Astrocyte of the cerebellum (primary cell): ENCODE data around the gene GGCT.
A peak's percentile ranks its signal among the peaks of the same experiment; 100 is the strongest.
"Not testable (repeated sequence)": the region's sequence is repeated elsewhere in the genome, so short reads cannot be mapped to it uniquely, and the experiment has no call there.

Experiments
- DNase-seq: peaks from one replicate; pipeline ENCODE4 v3.0.0-alpha.2; 2011; ENCODE audit warnings: low read depth
- H3K4me3 ChIP-seq: 2 replicates; pipeline ENCODE4 v1.5.1; 2011; ENCODE audit warnings: mild to moderate bottlenecking, low read depth, low read length, moderate library complexity
- in situ Hi-C: cut with HindIII; loops from 2 replicates; pipeline ENCODE4 v1.10.0; 2017; ENCODE audit warnings: low sequenced_read_pairs
- TF ChIP-seq, protein P1 (sequence below): IDR thresholded peaks from 2 replicates; pipeline ENCODE4 v1.5.1; 2012; ENCODE audit warnings: low read length, low read depth, moderate library complexity, mild to moderate bottlenecking; ENCODE audit errors: missing control alignments

Gene GGCT

DNA sequence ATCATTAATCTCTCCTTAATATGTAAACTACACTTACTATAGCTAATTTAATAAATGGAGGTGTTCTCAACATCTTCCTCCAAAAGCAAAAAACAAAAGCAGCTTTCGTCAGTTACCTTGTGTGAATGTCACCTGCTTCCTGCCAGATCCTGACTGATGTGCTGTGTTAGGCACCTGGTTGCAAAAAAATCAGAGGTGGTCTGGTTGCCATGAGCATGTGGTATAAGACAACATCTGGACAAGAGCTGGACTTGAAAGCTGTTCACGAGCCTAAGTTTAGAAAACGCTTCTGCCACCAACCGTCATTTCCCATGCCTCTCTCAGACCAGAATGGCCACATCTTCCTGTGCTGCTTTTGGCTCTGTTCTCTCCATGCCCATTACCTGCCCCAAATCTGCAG, 42.0 kb upstream of the GGCT start:
- no peak for DNase-seq
- in situ Hi-C loops: no loop called here
- TF ChIP-seq, protein P1, sequence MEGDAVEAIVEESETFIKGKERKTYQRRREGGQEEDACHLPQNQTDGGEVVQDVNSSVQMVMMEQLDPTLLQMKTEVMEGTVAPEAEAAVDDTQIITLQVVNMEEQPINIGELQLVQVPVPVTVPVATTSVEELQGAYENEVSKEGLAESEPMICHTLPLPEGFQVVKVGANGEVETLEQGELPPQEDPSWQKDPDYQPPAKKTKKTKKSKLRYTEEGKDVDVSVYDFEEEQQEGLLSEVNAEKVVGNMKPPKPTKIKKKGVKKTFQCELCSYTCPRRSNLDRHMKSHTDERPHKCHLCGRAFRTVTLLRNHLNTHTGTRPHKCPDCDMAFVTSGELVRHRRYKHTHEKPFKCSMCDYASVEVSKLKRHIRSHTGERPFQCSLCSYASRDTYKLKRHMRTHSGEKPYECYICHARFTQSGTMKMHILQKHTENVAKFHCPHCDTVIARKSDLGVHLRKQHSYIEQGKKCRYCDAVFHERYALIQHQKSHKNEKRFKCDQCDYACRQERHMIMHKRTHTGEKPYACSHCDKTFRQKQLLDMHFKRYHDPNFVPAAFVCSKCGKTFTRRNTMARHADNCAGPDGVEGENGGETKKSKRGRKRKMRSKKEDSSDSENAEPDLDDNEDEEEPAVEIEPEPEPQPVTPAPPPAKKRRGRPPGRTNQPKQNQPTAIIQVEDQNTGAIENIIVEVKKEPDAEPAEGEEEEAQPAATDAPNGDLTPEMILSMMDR: no peak

DNA sequence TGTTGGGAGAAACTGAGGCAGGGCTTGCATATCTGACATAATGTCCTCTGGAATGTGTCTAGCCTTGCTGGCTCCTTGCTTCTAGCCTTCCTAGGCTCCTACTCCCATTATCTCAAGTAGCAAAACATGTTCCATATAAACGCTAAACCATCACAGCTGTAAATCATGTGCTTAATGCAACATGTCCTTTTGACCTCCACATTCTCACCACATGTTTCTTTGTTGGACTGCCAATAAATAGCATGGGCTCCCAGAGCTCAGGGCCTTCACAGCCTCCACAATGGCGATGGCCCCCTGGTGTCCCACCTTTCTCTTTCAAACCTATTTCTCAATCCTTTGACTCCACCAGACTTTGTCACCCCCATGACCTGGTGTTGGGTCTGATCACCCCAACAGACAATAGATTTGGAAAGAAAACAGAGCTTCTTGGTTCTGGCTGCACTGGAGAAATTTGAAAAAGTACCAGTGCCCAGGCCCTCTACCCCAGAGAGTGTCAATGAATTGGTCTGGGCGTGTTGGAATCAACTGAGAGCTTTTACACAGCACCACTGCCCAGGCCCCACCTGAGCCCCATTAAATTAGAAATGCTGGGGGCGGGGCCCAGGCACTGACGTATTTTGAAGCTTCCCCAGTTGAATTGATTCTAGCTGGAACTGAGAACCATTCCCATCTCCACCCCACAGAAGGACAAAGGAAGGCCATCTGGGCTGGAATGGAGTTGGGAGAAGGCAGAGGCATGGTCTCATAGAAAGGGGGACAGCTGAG, 41.3 kb upstream of the GGCT start:
- in situ Hi-C loops: no loop called here
- DNase-seq: no peak
- H3K4me3 ChIP-seq: no peak overlapping the region
- TF ChIP-seq, protein P1: no peak

More for the DNA sequence above, 42.0 kb upstream of the GGCT start:
- H3K4me3 ChIP-seq: no peak overlapping the region

DNA sequence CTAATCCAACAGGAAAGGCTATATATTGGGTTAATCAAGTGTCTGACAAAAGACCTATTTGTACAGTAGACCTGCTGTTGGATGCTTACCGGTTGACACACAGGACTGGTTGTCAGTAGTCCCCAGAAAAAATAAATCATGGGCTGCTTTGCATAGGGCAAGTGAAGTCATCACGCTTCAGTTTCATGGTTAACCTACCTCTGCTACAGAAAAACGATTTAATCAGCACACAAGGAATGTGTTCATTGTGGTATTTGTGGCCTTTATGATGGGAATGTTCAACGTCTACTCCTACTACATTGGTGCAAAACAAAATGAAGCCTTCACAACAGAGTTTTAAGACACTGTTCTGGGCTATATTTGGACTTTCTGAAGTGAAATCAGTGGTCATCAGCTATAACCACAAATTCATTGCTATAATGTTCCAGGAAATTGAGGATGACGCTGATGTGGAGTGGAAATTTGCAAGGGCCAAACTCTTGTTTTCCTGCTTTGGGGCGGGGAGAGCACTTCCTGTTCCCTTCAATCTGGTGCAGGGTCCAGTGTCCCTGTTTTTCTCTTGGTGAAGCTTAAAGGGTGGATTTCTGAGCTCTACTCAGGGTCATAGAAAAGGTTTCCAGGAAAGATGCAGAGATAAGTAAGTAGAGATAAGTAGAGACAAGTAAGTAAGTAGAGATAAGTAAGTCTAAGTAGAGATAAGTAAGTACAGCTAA, 39.3 kb upstream of the GGCT start:
- DNase-seq: peak; percentile 50
- TF ChIP-seq, protein P1: no peak
- H3K4me3 ChIP-seq: no peak overlapping the region
- in situ Hi-C loops: no loop called here

DNA sequence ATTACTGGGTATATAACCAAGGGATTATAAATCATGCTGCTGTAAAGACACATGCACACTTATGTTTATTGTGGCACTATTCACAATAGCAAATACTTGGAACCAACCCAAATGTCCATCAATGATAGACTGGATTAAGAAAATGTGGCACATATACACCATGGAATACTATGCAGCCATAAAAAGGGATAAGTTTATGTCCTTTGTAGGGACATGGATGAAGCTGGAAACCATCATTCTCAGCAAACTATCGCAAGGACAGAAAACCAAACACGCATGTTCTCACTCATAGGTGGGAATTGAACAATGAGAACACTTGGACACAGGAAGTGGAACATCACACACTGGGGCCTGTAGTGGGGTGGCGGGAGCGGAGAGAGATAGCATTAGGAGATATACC, 38.5 kb upstream of the GGCT start:
- H3K4me3 ChIP-seq, in situ Hi-C loops, DNase-seq: not testable (repeated sequence)

DNA sequence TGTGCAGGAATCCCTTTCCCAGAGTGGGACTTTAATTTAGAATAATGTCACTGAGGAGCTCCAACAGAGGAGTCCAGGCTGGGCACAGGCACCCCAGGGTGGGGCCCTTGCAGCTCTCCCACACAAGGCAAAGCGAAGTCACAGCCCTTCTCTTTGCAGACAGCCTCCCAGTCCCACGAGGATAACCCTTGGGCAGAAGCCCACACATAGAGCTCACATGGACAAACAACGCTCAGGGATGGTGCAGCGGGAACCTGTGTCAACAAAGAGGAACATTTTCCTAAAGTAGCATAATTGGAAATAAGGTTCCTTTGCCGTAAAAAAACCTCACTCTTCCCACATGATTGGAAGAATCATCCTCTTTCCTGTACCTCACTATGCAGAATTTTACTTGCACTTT, 29.3 kb upstream of the GGCT start:
- no peak for DNase-seq
- no peak overlapping the region for H3K4me3 ChIP-seq
- in situ Hi-C loops: no loop called here
- TF ChIP-seq, protein P1: no peak

DNA sequence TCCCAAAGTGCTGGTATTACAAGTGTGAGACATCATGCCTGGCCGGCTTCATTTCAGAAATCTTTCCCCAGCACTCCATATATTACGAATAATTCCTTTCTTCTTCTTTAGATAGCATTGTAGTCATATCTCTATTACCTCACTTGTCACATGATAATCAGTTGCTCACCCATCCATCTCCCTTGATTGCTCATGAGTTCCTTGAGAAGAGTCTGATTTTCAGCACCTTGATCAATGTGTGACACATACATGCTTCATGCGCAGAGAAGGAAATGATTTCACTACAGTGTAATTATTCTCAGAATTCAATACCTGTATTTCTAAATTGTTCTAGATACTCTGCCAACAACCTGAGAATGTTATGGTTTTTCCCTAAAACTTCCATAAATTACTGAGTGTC, 26.7 kb upstream of the GGCT start:
- no peak overlapping the region for H3K4me3 ChIP-seq
- in situ Hi-C loops: no loop called here
- TF ChIP-seq, protein P1: no peak
- DNase-seq: no peak

DNA sequence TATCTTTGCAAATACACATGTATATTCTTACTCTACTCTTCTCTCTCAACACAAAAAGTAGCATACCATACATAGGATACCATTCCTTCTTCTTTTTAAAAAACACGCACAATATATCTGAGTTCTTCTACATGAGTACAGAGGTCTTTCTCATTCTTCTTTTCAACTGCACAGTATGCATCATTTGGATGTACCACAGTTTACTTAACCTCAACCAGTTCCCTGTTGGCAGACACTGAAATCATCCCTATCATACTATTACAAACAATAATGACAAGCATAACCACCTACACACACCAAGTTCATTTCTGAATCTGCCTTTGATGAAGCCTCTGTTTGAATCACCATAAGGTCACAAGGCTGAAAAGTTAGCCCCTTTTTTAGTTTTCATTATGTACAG, 25.7 kb upstream of the GGCT start:
- no peak overlapping the region for H3K4me3 ChIP-seq
- DNase-seq: no peak
- TF ChIP-seq, protein P1: no peak
- in situ Hi-C loops: no loop called here
